KBM-7 (cell line): ENCODE results near the gene CAMK2D.
"Not testable (repeated sequence)": the region's sequence is repeated elsewhere in the genome, so short reads cannot be mapped to it uniquely, and the experiment has no call there.

Experiments
- DNase-seq: peaks from one replicate; pipeline ENCODE4 v3.0.0-alpha.2; 2015
- in situ Hi-C: fragments of 300-500 bp; cut with MboI; formaldehyde crosslinking; loops from 2 replicates; pipeline ENCODE4 v1.14.3; 2020; ENCODE audit warnings: low sequenced_read_pairs, low pct_unique_long_range_greater_than_20kb, mixed read lengths

CAMK2D gene

GRCh38 chr4:113761620-113762185 lies at the start of gene CAMK2D:
TSS of gene CAMK2D (minus strand) at chr4:113761738. CDS start at chr4:113761068, 670 bp downstream.
- DNase-seq: peak; percentile 31
- in situ Hi-C loops: no loop called here

GRCh38 chr4:113810906-113811305 lies 49.4 kb upstream of the CAMK2D start:
- in situ Hi-C loops: no loop called here
- no peak for DNase-seq

- no peak for DNase-seq
- in situ Hi-C loops: no loop called here
These were observed 47.8 kb upstream of the CAMK2D start for GRCh38 chr4:113809311-113809710.

GRCh38 chr4:113806850-113807249 lies 45.3 kb upstream of the CAMK2D start:
- in situ Hi-C loops: no loop called here
- no peak for DNase-seq

- in situ Hi-C loops: no loop called here
- DNase-seq: no peak
These were observed 40.3 kb upstream of the CAMK2D start for GRCh38 chr4:113801882-113802281.

GRCh38 chr4:113796381-113796780 lies 34.8 kb upstream of the CAMK2D start:
- DNase-seq, in situ Hi-C loops: not testable (repeated sequence)

- in situ Hi-C loops: no loop called here
- DNase-seq: peak; percentile 4
These were observed 28.9 kb upstream of the CAMK2D start for GRCh38 chr4:113790478-113790877.

- in situ Hi-C loops: no loop called here
- no peak for DNase-seq
These were observed 27.4 kb upstream of the CAMK2D start for GRCh38 chr4:113788888-113789287.

GRCh38 chr4:113785781-113786180 lies 24.2 kb upstream of the CAMK2D start:
- in situ Hi-C loops: no loop called here

GRCh38 chr4:113784497-113785250 lies 23.1 kb upstream of the CAMK2D start:
- DNase-seq: no peak
- in situ Hi-C loops: no loop called here

More at GRCh38 chr4:113785781-113786180, 24.2 kb upstream of the CAMK2D start:
- no peak for DNase-seq

- in situ Hi-C loops: no loop called here
- no peak for DNase-seq
These were observed 22.2 kb upstream of the CAMK2D start for GRCh38 chr4:113783701-113784100.

- in situ Hi-C loops: no loop called here
- no peak for DNase-seq
These were observed 21.8 kb upstream of the CAMK2D start for GRCh38 chr4:113783289-113783688.

GRCh38 chr4:113781439-113782040 lies 20.0 kb upstream of the CAMK2D start:
- in situ Hi-C loops: no loop called here
- DNase-seq: no peak

GRCh38 chr4:113776679-113777078 lies 15.1 kb upstream of the CAMK2D start:
- in situ Hi-C loops: no loop called here
- DNase-seq: no peak

GRCh38 chr4:113776016-113776415 lies 14.5 kb upstream of the CAMK2D start:
- in situ Hi-C loops: no loop called here
- DNase-seq: no peak

- in situ Hi-C loops: no loop called here
- DNase-seq: no peak
These were observed 12.2 kb upstream of the CAMK2D start for GRCh38 chr4:113773756-113774155.

GRCh38 chr4:113773014-113773413 lies 11.5 kb upstream of the CAMK2D start:
- in situ Hi-C loops: no loop called here
- no peak for DNase-seq

- in situ Hi-C loops: no loop called here
- no peak for DNase-seq
These were observed 10.8 kb upstream of the CAMK2D start for GRCh38 chr4:113772319-113772718.

GRCh38 chr4:113769744-113770143 lies 8.2 kb upstream of the CAMK2D start:
- in situ Hi-C loops: no loop called here
- DNase-seq: no peak

GRCh38 chr4:113768952-113769351 lies 7.4 kb upstream of the CAMK2D start:
- no peak for DNase-seq
- in situ Hi-C loops: no loop called here
